Calu3 (cell line): ENCODE results near the gene GRHPR. TPM values are rescaled to one million over a fixed set of nuclear protein-coding genes. Genes with fewer than 3 reads are reported as not detected.

ENCODE experiments used
- BruUV-seq: library from RNA; stranded (reverse); fragments of 400-500 nt; replicated peaks from 2 replicates; lab custom pipeline; 2021; lab: Mats Ljungman, UMichigan
- CTCF ChIA-PET: fragments of 300-600 bp; sonication (Branson Sonifier 250); formaldehyde crosslinking; loops from one replicate; lab custom pipeline; 2022; ENCODE audit warnings: antibody characterized with exemption; lab: Charles Lee
- DNase-seq: peaks from one replicate; pipeline ENCODE4 v3.0.0; 2022
- H3K27ac Mint-ChIP-seq: one replicate; pipeline ENCODE4 v1.8.0; 2022; ENCODE audit warnings: mixed read lengths; ENCODE audit not compliant: unreplicated experiment
- H3K27me3 Mint-ChIP-seq: one replicate; pipeline ENCODE4 v1.8.0; 2022; ENCODE audit warnings: mixed read lengths; ENCODE audit not compliant: unreplicated experiment
- H3K36me3 Mint-ChIP-seq: one replicate; pipeline ENCODE4 v1.8.0; 2022; ENCODE audit warnings: mild to moderate bottlenecking, moderate library complexity, mixed read lengths; ENCODE audit not compliant: insufficient read depth, unreplicated experiment
- H3K4me1 Mint-ChIP-seq: one replicate; pipeline ENCODE4 v1.8.0; 2022; ENCODE audit warnings: mild to moderate bottlenecking, low read depth, mixed read lengths; ENCODE audit not compliant: unreplicated experiment
- H3K4me3 Mint-ChIP-seq: one replicate; pipeline ENCODE4 v1.8.0; 2022; ENCODE audit warnings: mild to moderate bottlenecking, low read depth, moderate library complexity, mixed read lengths; ENCODE audit not compliant: unreplicated experiment
- H3K9me3 Mint-ChIP-seq: one replicate; pipeline ENCODE4 v1.8.0; 2022; ENCODE audit warnings: low read depth, mixed read lengths; ENCODE audit not compliant: unreplicated experiment
- CTCF ChIP-seq: fragments of 200-600 bp; IDR thresholded peaks from one replicate; pipeline ENCODE4 v1.8.0; 2022; ENCODE audit warnings: antibody characterized with exemption; ENCODE audit not compliant: unreplicated experiment
- intact Hi-C: fragments of 100-400 bp; cut with micrococcal nuclease; formaldehyde crosslinking; loops from one replicate; pipeline ENCODE4 v1.10.0; 2022; ENCODE audit not compliant: unreplicated experiment
- total RNA-seq: library from RNA; stranded (reverse); gene quantifications from 2 replicates; pipeline ENCODE4 v1.2.3, GENCODE V29; 2022

Gene GRHPR
- total RNA-seq, 1 experiment from 2014 or later: 28.0 TPM

- Mint-ChIP-seq H3K27ac (no peak overlapping the region), H3K4me3 (no peak overlapping the region), H3K27me3 (no peaks in the 10 kb centered on the region), H3K4me1 (peaks cover 11% of the 10 kb centered on the region), H3K9me3 (no peaks in the 10 kb centered on the region), H3K36me3 (no peaks in the 10 kb centered on the region)
- CTCF ChIA-PET: no interaction called here
- intact Hi-C loops: no loop called here
- TF ChIP-seq CTCF: no peak
- DNase-seq: no peak
- BruUV-seq: no TSS peak
These were observed 11.3 kb upstream of the GRHPR start for GRCh38 chr9:37410969-37411785.

- Mint-ChIP-seq H3K9me3 (no peaks in the 10 kb centered on the region), H3K27ac (no peak overlapping the region), H3K36me3 (no peaks in the 10 kb centered on the region), H3K27me3 (no peaks in the 10 kb centered on the region), H3K4me3 (no peak overlapping the region), H3K4me1 (peaks cover 11% of the 10 kb centered on the region)
- no peak for TF ChIP-seq CTCF
- intact Hi-C loops: no loop called here
- CTCF ChIA-PET: no interaction called here
- BruUV-seq: no TSS peak
- no peak for DNase-seq
These were observed 9.9 kb upstream of the GRHPR start for GRCh38 chr9:37412431-37413151.

GRCh38 chr9:37413311-37413710 is 9.2 kb upstream of the GRHPR start:
- no TSS peak for BruUV-seq
- Mint-ChIP-seq H3K27ac (no peak overlapping the region), H3K27me3 (no peaks in the 10 kb centered on the region), H3K4me1 (peaks cover 11% of the 10 kb centered on the region), H3K4me3 (no peak overlapping the region), H3K36me3 (no peaks in the 10 kb centered on the region), H3K9me3 (no peaks in the 10 kb centered on the region)
- TF ChIP-seq CTCF: no peak
- no peak for DNase-seq
- intact Hi-C loops: no loop called here
- CTCF ChIA-PET: no interaction called here

- no peaks in the 10 kb centered on the region for H3K9me3 Mint-ChIP-seq
- no TSS peak for BruUV-seq
- TF ChIP-seq CTCF: no peak
- H3K27me3 Mint-ChIP-seq: no peaks in the 10 kb centered on the region
- H3K4me3 Mint-ChIP-seq: no peak overlapping the region
- no peak for DNase-seq
- CTCF ChIA-PET: no interaction called here
- H3K36me3 Mint-ChIP-seq: no peaks in the 10 kb centered on the region
- H3K27ac Mint-ChIP-seq: no peak overlapping the region
- intact Hi-C loops: no loop called here
- H3K4me1 Mint-ChIP-seq: peaks cover 11% of the 10 kb centered on the region
These were observed 8.0 kb upstream of the GRHPR start for GRCh38 chr9:37414503-37414943.
